Panc1 (cell line): Measurements from ENCODE around the gene NFAM1.

ENCODE experiments used
- POLR2AphosphoS5 ChIP-seq: IDR thresholded peaks from 2 replicates; pipeline ENCODE4 v1.6.1; 2012; ENCODE audit warnings: mild to moderate bottlenecking, low read depth, low read length, moderate library complexity
- TCF7L2 ChIP-seq: IDR thresholded peaks from 2 replicates; pipeline ENCODE4 v1.6.1; 2011; ENCODE audit warnings: mild to moderate bottlenecking, low read depth, low read length, inconsistent platforms
- TF ChIP-seq, protein P1 (sequence below), 2 experiments: IDR thresholded peaks; 2 replicates each; pipeline ENCODE4 v1.6.1; 2011 to 2012; ENCODE audit warnings: low read depth in 2 of 2, control low read depth in 1 of 2, low read length in 1 of 2, mild to moderate bottlenecking in 1 of 2, moderate library complexity in 1 of 2; ENCODE audit not compliant: insufficient read depth in 1 of 2
- TF ChIP-seq, protein P2 (sequence below): fragments of 450-650 bp; IDR thresholded peaks from 2 replicates; pipeline ENCODE4 v1.5.1; 2017; ENCODE audit warnings: mild to moderate bottlenecking

DNA sequence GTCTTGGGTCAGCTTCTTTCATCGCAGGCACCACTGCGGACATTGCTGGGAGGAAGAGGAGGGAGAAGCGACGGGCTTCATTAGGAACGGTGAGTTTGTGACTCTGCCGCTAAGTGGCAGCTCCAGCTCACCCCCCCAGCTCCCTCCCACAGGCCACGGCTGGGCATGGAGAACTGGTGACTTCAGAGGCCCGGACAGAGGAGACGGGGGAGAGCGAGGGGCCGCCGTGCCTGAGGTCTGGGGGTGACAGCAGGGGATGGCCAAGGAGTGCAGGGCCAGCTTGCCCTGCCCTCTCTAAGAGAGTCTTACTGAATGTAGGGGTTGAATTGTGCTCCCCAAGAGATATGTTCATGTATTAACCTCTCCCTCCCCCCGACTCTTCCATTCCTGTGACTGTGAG lies 13.9 kb upstream of the NFAM1 start:
- TF ChIP-seq POLR2AphosphoS5 (no peak), TCF7L2 (no peak)
- TF ChIP-seq, protein P1, sequence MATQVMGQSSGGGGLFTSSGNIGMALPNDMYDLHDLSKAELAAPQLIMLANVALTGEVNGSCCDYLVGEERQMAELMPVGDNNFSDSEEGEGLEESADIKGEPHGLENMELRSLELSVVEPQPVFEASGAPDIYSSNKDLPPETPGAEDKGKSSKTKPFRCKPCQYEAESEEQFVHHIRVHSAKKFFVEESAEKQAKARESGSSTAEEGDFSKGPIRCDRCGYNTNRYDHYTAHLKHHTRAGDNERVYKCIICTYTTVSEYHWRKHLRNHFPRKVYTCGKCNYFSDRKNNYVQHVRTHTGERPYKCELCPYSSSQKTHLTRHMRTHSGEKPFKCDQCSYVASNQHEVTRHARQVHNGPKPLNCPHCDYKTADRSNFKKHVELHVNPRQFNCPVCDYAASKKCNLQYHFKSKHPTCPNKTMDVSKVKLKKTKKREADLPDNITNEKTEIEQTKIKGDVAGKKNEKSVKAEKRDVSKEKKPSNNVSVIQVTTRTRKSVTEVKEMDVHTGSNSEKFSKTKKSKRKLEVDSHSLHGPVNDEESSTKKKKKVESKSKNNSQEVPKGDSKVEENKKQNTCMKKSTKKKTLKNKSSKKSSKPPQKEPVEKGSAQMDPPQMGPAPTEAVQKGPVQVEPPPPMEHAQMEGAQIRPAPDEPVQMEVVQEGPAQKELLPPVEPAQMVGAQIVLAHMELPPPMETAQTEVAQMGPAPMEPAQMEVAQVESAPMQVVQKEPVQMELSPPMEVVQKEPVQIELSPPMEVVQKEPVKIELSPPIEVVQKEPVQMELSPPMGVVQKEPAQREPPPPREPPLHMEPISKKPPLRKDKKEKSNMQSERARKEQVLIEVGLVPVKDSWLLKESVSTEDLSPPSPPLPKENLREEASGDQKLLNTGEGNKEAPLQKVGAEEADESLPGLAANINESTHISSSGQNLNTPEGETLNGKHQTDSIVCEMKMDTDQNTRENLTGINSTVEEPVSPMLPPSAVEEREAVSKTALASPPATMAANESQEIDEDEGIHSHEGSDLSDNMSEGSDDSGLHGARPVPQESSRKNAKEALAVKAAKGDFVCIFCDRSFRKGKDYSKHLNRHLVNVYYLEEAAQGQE (IDR thresholded peaks at IDR 0.05; ENCODE audit: insufficient read depth in 1 of 2, low read depth in 2 of 2, low read length in 1 of 2) = no peak
- TF ChIP-seq, protein P2, sequence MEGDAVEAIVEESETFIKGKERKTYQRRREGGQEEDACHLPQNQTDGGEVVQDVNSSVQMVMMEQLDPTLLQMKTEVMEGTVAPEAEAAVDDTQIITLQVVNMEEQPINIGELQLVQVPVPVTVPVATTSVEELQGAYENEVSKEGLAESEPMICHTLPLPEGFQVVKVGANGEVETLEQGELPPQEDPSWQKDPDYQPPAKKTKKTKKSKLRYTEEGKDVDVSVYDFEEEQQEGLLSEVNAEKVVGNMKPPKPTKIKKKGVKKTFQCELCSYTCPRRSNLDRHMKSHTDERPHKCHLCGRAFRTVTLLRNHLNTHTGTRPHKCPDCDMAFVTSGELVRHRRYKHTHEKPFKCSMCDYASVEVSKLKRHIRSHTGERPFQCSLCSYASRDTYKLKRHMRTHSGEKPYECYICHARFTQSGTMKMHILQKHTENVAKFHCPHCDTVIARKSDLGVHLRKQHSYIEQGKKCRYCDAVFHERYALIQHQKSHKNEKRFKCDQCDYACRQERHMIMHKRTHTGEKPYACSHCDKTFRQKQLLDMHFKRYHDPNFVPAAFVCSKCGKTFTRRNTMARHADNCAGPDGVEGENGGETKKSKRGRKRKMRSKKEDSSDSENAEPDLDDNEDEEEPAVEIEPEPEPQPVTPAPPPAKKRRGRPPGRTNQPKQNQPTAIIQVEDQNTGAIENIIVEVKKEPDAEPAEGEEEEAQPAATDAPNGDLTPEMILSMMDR = no peak
